ENCODE data around the gene RAB35.

RAB35 gene

DNA sequence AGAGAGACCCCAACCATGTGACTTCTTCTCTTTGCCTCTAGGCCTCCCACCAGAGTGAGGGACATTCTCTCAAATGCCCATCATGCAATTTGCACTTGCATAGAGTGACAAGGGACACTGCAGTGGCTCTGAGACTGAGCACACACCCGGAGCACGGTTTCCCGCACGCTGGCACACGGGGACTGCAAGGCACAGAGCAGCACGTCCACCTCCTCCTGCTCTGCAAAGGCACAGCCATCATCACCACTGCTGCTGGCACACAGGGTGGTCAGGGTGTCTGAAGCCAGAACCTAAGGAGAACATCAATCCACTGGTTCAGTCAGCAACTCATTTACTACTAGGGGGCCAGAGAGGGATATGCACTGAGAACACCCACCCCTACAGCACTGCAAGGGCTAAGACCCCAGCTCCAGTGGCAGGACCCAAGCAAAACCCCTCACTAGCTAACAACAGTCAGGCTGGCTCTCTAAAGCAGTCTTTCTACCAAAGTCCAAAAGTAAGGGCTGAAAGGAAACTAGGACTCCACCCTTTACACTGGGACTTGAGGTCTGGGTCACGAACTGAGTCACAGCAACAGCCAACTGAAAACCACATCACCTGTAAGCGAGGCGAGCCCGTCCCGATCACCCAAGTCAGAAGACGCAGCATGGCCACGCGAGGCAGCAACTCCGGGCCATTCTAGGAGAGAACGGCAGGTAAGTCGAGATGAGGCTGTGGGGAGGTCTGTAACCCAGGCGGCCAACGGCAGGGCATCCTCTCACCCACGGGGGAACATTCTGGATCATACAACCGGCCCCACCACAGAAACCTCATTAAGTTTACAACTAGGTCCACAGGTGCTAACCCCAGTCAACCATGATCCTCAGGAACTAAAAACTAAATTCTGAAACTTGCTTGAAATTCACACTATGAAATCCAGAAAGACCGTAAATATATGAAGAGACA, 40.0 kb upstream of the RAB35 start:
- DNase-seq (ENCODE audit: insufficient read length, low spot score) (no peak), FAIRE-seq (no peak)
- no peak for TF ChIP-seq CTCF (IDR thresholded peaks at IDR 0.05; ENCODE audit: insufficient read depth, missing control alignments)

GRCh38 chr12:120155072-120155471, 38.5 kb upstream of the RAB35 start:
- DNase-seq (ENCODE audit: insufficient read length, low spot score), result no peak
- no peak for TF ChIP-seq CTCF (IDR thresholded peaks at IDR 0.05; ENCODE audit: insufficient read depth, missing control alignments)
- FAIRE-seq, result no peak

GRCh38 chr12:120150919-120151525, 34.5 kb upstream of the RAB35 start:
- FAIRE-seq, result no peak

GRCh38 chr12:120148011-120148410, 31.5 kb upstream of the RAB35 start:
- DNase-seq (ENCODE audit: insufficient read length, low spot score) (no peak), FAIRE-seq (no peak)
- no peak for TF ChIP-seq CTCF (IDR thresholded peaks at IDR 0.05; ENCODE audit: insufficient read depth, missing control alignments)

More at GRCh38 chr12:120150919-120151525, 34.5 kb upstream of the RAB35 start:
- no peak for TF ChIP-seq CTCF (IDR thresholded peaks at IDR 0.05; ENCODE audit: insufficient read depth, missing control alignments)
- no peak for DNase-seq (ENCODE audit: insufficient read length, low spot score)

GRCh38 chr12:120145164-120145563, 28.6 kb upstream of the RAB35 start:
- no peak for DNase-seq (ENCODE audit: insufficient read length, low spot score)
- FAIRE-seq, result no peak
- no peak for TF ChIP-seq CTCF (IDR thresholded peaks at IDR 0.05; ENCODE audit: insufficient read depth, missing control alignments)

DNA sequence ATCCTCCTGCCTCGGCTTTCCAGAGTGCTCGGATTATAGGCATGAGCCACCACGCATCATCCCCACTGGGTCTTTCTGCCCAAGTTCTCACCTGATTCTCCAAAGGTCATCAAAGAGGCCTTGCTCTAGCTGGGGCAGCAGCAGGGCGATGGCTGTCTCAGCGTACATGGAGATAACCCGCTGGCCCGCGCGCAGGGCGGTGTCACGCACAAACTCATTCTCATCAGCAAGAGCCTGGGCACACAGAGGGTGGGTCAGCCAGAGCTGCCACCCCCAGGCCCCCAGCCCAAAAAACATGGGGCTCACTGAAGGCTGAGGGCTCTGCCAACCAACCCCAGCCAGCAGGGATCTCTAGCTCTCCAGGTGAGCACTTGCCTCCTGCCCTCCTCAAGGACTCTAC, 27.7 kb upstream of the RAB35 start:
- no peak for TF ChIP-seq CTCF (IDR thresholded peaks at IDR 0.05; ENCODE audit: insufficient read depth, missing control alignments)
- DNase-seq (ENCODE audit: insufficient read length, low spot score) (no peak), FAIRE-seq (no peak)
